GM19351 (cell line): ENCODE results near the gene TFF1.

Experiments
- ATAC-seq: cut with Tn5 transposase; IDR thresholded peaks from one replicate; pipeline ENCODE4 v1.9.1; 2021; ENCODE audit warnings: mild to moderate bottlenecking, moderate library complexity; ENCODE audit not compliant: unreplicated experiment

TFF1 gene

GRCh38 chr21:42400525-42400924 is 34.2 kb upstream of the TFF1 start:
- ATAC-seq, result no peak

- no peak for ATAC-seq
Observed at GRCh38 chr21:42398436-42399028, 32.2 kb upstream of the TFF1 start.

DNA sequence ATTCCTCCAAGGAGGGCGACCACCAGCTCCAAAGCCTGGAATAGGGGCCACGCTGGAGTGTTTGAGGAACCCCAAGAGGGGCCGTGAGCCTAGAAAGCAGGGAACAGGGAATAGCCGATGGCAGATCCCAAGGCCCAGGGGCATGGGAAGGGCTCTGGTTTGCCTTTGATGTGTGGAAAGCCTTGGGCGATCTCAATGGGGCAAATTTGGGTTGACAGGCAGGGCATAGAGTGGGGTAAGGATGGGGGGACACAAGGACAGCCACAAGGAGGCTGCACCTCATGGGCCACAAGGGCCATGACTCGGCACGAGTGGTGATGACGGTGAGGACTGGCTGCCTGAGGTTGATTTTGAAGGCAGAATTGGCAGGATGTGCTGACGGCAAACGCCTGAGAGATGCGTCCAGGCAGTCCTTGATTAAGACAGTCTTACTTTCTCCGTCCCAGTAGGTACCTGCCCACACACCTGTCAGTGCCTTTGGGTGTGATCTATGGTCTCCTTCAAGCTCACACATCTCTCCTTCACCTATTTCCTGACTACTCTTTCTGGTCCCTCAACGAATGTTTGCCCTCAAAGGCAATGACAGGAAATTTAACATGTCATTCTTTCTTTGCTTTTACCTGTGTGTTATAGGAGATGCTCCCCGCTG is 31.5 kb upstream of the TFF1 start:
- no peak for ATAC-seq

DNA sequence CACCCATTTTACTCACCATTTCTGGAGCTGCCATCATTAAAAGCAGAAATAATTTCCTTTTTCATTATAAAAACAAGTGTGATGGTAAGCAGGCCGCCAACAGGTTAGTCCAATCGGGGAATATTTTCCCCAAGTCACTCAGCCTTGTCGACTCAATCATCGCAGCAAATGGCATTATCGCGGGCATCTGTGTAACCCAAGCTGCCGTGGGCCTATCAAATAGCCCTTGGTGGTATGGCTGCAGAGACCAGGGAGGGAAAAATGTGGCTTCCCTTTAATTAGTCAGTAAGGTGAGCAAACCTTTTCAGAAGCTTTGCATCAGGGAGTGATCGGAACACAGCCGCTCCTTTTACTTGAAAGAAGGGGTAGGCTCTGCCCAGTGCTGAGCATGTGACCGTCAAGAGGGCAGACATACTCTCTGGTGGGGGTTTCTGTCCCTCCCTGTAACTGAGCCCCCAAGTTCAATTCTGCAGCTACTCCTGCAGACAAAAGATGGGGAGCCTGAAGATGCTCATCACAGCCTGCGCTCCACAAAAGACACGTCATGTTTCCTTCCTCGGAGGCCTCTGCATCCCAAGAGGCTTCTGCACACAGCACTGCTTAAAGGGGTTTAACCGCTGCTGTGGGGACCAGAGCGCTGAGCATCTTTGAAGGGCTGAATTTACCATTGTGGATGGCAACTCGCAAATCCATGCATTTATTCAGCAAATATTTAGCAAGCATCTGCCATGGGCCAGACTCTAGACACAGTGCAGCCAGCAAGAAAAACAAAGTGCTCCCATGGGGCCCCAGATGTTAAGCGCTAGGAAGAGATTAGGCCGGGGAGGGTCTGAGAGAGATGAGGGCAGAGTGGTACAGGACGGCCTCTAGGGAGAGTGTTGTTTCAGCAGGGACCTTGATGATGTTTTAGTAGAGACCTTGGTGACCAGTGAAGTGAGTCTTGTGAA is 30.7 kb upstream of the TFF1 start:
- no peak for ATAC-seq

DNA sequence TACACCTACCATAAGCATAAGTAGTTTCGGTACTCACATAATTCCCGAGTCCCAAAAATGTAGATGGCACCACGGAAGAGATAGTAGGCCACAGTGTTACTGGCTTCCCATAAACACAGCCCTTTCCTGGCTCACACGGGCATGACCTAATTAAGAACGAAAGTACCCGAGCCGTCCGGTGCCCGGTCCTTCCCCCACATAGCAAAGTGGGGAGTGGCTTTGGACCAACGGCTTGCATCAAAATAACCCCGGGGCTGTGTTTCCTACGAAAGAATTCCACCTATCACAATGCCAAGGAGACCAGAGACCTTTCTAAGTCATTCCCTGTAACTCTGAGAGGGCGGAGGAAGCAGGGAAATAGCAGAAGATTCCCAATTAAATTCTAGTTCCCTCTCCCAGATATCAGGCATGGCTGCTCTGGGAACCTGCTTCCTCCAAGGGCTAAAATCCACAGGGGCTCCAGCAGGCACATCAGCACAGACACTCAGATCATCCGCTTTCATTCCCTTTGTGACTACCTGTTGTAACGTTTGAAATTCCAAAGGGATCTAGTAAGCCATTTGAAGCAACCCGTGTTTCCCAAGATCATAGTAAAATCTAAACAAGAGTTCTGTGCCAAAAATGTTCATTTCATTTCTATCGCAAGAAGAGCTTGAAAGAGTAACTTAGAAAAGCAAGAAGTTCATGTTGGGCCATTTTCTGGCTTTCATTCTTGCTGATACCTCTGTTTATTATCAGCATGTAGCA is 29.7 kb upstream of the TFF1 start, which contains the start of gene TMPRSS3:
TSS of gene TMPRSS3 (minus strand) at position 148 of the 747 bp plus-strand sequence. CDS start 635 bp downstream, outside the sequence.
- no peak for ATAC-seq

GRCh38 chr21:42395302-42395701 is 29.0 kb upstream of the TFF1 start:
- ATAC-seq, result no peak

GRCh38 chr21:42393443-42393950 is 27.2 kb upstream of the TFF1 start:
- ATAC-seq, result no peak

DNA sequence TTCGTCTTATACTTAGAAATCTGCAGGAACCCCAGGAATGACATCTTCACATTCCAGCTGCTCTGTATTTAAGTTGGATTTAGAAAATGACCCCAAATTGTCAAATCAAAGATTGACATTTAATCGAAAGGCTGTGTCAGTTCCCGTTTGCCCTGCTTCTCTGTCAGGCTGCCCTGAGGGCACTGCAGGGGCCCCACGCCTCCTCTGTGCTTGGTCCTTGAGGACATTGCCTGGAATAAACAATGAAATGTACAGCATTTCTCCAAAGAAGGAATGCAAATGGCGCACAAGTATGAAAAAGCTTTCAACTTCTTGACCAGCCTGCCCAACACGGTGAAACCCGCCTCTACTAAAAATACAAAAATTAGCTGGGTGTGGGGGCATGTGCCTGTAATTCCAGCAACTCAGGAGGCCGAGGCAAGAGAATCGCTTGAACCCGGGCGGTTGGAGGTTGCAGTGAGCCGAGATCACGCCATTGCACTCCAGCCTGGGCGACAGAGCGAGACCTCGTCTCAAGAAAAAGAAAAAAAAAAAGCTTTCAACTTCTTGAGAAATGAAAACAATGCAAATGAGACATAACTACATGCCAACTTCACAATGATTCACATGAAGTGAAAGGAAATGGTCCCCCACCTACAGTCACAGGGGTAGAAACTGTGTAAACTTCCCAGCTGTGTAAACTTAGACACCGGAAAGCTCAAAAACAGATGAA is 26.6 kb upstream of the TFF1 start:
- ATAC-seq, result peak; percentile 81

GRCh38 chr21:42391297-42391696 is 25.0 kb upstream of the TFF1 start:
- no peak for ATAC-seq

DNA sequence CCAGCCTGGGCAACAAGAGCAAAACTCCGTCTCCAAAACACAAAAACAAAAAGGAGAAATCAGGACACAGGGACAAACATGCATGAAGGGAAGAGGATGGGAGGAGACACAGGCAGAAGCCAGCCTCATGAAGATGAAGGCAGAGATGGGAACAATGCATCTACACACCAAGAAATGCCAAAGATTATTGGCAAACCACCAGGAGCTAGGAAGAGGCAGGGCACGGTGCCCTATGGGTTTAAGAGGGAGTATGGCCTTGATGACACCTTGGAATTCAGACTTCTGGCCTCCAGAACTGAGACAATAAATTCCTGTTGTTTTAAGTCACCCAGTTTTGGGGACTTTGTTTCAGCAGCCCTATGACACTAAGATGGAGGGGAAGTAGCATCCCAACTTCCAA is 24.4 kb upstream of the TFF1 start:
- no peak for ATAC-seq

GRCh38 chr21:42390193-42390592 is 23.9 kb upstream of the TFF1 start:
- ATAC-seq, result no peak

- ATAC-seq, result no peak
Observed at GRCh38 chr21:42389449-42389835, 23.1 kb upstream of the TFF1 start.

GRCh38 chr21:42388740-42389448 is 22.6 kb upstream of the TFF1 start:
- ATAC-seq, result no peak

GRCh38 chr21:42387843-42388340 is 21.6 kb upstream of the TFF1 start:
- ATAC-seq, result no peak

GRCh38 chr21:42387164-42387563 is 20.8 kb upstream of the TFF1 start:
- no peak for ATAC-seq

GRCh38 chr21:42386034-42386591 is 19.8 kb upstream of the TFF1 start:
- ATAC-seq, result no peak

DNA sequence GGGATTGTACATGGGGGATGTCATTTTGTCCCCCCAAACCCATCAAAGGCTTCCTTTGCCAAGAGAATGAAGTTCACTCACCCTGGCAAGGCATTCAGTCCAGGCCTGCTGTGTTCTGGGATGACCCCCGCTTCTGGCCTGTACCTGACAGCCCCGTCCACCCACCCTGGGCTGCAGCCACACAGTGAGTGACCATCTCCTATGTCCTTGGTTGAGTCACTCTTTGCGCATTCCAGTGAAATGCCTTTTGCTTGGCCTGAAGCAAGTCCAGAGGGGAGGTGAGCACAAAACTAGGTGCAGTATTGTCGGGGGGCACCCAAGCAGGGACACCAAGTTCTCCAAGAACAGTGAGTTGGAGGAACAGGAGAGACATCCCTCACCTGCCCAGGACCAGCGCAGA is 19.3 kb upstream of the TFF1 start:
- ATAC-seq, result no peak

GRCh38 chr21:42384989-42385388 is 18.7 kb upstream of the TFF1 start:
- ATAC-seq, result no peak
